ENCODE data around the gene MXRA7.
"Not testable (repeated sequence)": the region's sequence is repeated elsewhere in the genome, so short reads cannot be mapped to it uniquely, and the experiment has no call there.

Gene MXRA7

GRCh38 chr17:76640550-76641380 is 70.0 kb downstream of the MXRA7 start:
- TF ChIP-seq CTCF (IDR thresholded peaks at IDR 0.05; ENCODE audit: low read depth, low read length, missing control alignments): no peak
- no peak overlapping the region for H3K4me3 ChIP-seq (ENCODE audit: low read depth, low read length)

GRCh38 chr17:76638263-76638662 is 72.5 kb downstream of the MXRA7 start:
- no peak for TF ChIP-seq CTCF (IDR thresholded peaks at IDR 0.05; ENCODE audit: low read depth, low read length, missing control alignments)
- DNase-seq (ENCODE audit: low read depth): no peak
- H3K4me3 ChIP-seq (ENCODE audit: low read depth, low read length): no peak overlapping the region

More at GRCh38 chr17:76640550-76641380, 70.0 kb downstream of the MXRA7 start:
- no peak for DNase-seq (ENCODE audit: low read depth)

- not testable (repeated sequence) for H3K4me3 ChIP-seq (ENCODE audit: low read depth, low read length); DNase-seq (ENCODE audit: low read depth)
These were observed 74.1 kb downstream of the MXRA7 start for GRCh38 chr17:76636486-76637206.

- no peak for DNase-seq (ENCODE audit: low read depth)
- H3K4me3 ChIP-seq (ENCODE audit: low read depth, low read length): no peak overlapping the region
- TF ChIP-seq CTCF (IDR thresholded peaks at IDR 0.05; ENCODE audit: low read depth, low read length, missing control alignments): no peak
These were observed 75.0 kb downstream of the MXRA7 start for GRCh38 chr17:76635659-76636360.

GRCh38 chr17:76635039-76635438 is 75.7 kb downstream of the MXRA7 start:
- no peak for TF ChIP-seq CTCF (IDR thresholded peaks at IDR 0.05; ENCODE audit: low read depth, low read length, missing control alignments)
- no peak overlapping the region for H3K4me3 ChIP-seq (ENCODE audit: low read depth, low read length)
- DNase-seq (ENCODE audit: low read depth): no peak

GRCh38 chr17:76633628-76634328 is 77.0 kb downstream of the MXRA7 start:
- no peak overlapping the region for H3K4me3 ChIP-seq (ENCODE audit: low read depth, low read length)
- no peak for DNase-seq (ENCODE audit: low read depth)
- no peak for TF ChIP-seq CTCF (IDR thresholded peaks at IDR 0.05; ENCODE audit: low read depth, low read length, missing control alignments)

Measured in GM12864 (cell line).